OCI-LY1 (cell line): ENCODE measurements around the gene KLK1.

Source experiments
- H2AFZ ChIP-seq: fragments of 200-600 bp; sonication (generic), shearing (Covaris generic); 2 replicates; pipeline ENCODE4 v1.6.0; 2014; ENCODE audit warnings: antibody characterized with exemption, mild to moderate bottlenecking, low read length
- H3F3A ChIP-seq: fragments of 200-600 bp; sonication (generic), shearing (Covaris generic); 2 replicates; pipeline ENCODE4 v1.6.0; 2014; ENCODE audit warnings: mild to moderate bottlenecking, antibody characterized with exemption, low read length, moderate library complexity; ENCODE audit not compliant: insufficient read depth
- H3K27ac ChIP-seq: fragments of 200-600 bp; sonication (generic); 2 replicates; pipeline ENCODE4 v1.5.1; 2014; ENCODE audit warnings: low read length, mixed run types, mild to moderate bottlenecking, low read depth; ENCODE audit not compliant: poor library complexity, severe bottlenecking
- H3K27me3 ChIP-seq: fragments of 200-600 bp; sonication (generic); 2 replicates; pipeline ENCODE4 v1.6.0; 2014; ENCODE audit warnings: antibody characterized with exemption, mild to moderate bottlenecking, low read length, moderate library complexity; ENCODE audit not compliant: insufficient read depth
- H3K36me3 ChIP-seq: fragments of 200-600 bp; sonication (generic); 2 replicates; pipeline ENCODE4 v1.6.1; 2014; ENCODE audit warnings: mild to moderate bottlenecking, antibody characterized with exemption, low read length, moderate library complexity, mixed read lengths; ENCODE audit not compliant: insufficient read depth
- H3K4me1 ChIP-seq: fragments of 200-600 bp; sonication (generic); 2 replicates; pipeline ENCODE4 v1.5.1; 2014; ENCODE audit warnings: mild to moderate bottlenecking, low read length, moderate library complexity; ENCODE audit not compliant: insufficient read depth, severe bottlenecking
- H3K4me2 ChIP-seq: fragments of 200-600 bp; sonication (generic), shearing (Covaris generic); 2 replicates; pipeline ENCODE4 v1.6.1; 2014; ENCODE audit warnings: low read length
- H3K4me3 ChIP-seq: fragments of 200-600 bp; sonication (generic); 2 replicates; pipeline ENCODE4 v1.5.1; 2014; ENCODE audit warnings: low read length, low read depth, mild to moderate bottlenecking, mixed read lengths; ENCODE audit not compliant: poor library complexity, severe bottlenecking
- H3K79me2 ChIP-seq: fragments of 200-600 bp; shearing (Covaris generic); 2 replicates; pipeline ENCODE4 v1.6.1; 2016; ENCODE audit warnings: mixed run types, low read length, mixed read lengths; ENCODE audit not compliant: insufficient read depth
- H3K9ac ChIP-seq: fragments of 200-600 bp; sonication (generic), shearing (Covaris generic); 2 replicates; pipeline ENCODE4 v1.6.1; 2014; ENCODE audit warnings: mild to moderate bottlenecking, low read length, mixed read lengths
- H3K9me2 ChIP-seq: fragments of 200-600 bp; sonication (generic), shearing (Covaris generic); 2 replicates; pipeline ENCODE4 v1.6.1; 2014; ENCODE audit warnings: low read depth, mild to moderate bottlenecking, low read length, mixed read lengths
- H3K9me3 ChIP-seq: fragments of 200-600 bp; shearing (Covaris generic); 2 replicates; pipeline ENCODE4 v1.6.1; 2014; ENCODE audit warnings: low read length, mixed read lengths
- H4K20me1 ChIP-seq: fragments of 200-600 bp; sonication (generic), shearing (Covaris generic); 2 replicates; pipeline ENCODE4 v1.6.0; 2016; ENCODE audit warnings: mild to moderate bottlenecking, low read length; ENCODE audit not compliant: insufficient read depth
- EZH2 ChIP-seq: fragments of 200-600 bp; sonication (generic), shearing (Covaris generic); IDR thresholded peaks from 2 replicates; pipeline ENCODE4 v1.8.0; 2017; ENCODE audit warnings: borderline replicate concordance, mixed run types, mild to moderate bottlenecking, antibody characterized with exemption, low read length, moderate library complexity, mixed read lengths
- TF ChIP-seq, protein P1 (sequence below): fragments of 200-600 bp; sonication (generic), shearing (Covaris generic); IDR thresholded peaks from 2 replicates; pipeline ENCODE4 v1.5.1; 2017; ENCODE audit warnings: mild to moderate bottlenecking, antibody characterized with exemption, low read length, moderate library complexity, mixed read lengths

Gene KLK1

GRCh38 chr19:50829801-50830200 is 6.2 kb upstream of the KLK1 start:
- Histone ChIP-seq H3K9ac (no peak overlapping the region), H3K4me2 (no peak overlapping the region), H3K9me2 (no peaks in the 10 kb centered on the region), H4K20me1 (no peaks in the 10 kb centered on the region), H3K4me1 (no peaks in the 10 kb centered on the region), H3F3A (no peaks in the 10 kb centered on the region), H3K36me3 (no peaks in the 10 kb centered on the region), H3K79me2 (no peaks in the 10 kb centered on the region), H3K27ac (no peak overlapping the region), H2AFZ (no peak overlapping the region), H3K27me3 (peaks cover under 1% of the 10 kb centered on the region; the same call in 1 of the 2 replicates), H3K4me3 (no peak overlapping the region), H3K9me3 (no peaks in the 10 kb centered on the region)
- TF ChIP-seq, protein P1, sequence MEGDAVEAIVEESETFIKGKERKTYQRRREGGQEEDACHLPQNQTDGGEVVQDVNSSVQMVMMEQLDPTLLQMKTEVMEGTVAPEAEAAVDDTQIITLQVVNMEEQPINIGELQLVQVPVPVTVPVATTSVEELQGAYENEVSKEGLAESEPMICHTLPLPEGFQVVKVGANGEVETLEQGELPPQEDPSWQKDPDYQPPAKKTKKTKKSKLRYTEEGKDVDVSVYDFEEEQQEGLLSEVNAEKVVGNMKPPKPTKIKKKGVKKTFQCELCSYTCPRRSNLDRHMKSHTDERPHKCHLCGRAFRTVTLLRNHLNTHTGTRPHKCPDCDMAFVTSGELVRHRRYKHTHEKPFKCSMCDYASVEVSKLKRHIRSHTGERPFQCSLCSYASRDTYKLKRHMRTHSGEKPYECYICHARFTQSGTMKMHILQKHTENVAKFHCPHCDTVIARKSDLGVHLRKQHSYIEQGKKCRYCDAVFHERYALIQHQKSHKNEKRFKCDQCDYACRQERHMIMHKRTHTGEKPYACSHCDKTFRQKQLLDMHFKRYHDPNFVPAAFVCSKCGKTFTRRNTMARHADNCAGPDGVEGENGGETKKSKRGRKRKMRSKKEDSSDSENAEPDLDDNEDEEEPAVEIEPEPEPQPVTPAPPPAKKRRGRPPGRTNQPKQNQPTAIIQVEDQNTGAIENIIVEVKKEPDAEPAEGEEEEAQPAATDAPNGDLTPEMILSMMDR: no peak
- no peak for TF ChIP-seq EZH2

DNA sequence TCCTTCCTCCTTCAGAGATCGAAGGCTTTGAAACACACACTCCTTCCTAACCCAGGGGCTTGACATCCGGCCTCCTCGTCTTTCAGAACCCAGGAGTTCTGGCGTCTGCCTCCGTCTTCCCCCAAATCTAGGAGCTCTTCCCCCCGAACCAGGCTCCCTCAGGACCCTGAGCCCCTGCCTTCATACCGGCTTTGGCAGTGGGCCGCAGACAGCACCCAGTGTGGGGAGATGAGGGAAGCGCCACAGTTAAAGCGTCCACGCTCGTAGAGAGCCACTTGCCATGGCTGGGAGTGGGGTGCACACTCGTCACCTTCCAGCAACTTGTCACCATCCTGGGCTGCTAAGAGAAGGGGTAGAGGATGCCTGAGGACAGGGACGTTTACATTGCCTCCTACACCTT is 3.9 kb upstream of the KLK1 start:
- H3K4me2 ChIP-seq: no peak overlapping the region
- no peaks in the 10 kb centered on the region for H3K9me3 ChIP-seq
- H3K4me3 ChIP-seq: no peak overlapping the region
- no peak overlapping the region for H3K27ac ChIP-seq
- TF ChIP-seq EZH2: no peak
- TF ChIP-seq, protein P1: no peak
- H3K4me1 ChIP-seq: no peaks in the 10 kb centered on the region
- H3K36me3 ChIP-seq: no peaks in the 10 kb centered on the region
- H3K79me2 ChIP-seq: no peaks in the 10 kb centered on the region
- no peaks in the 10 kb centered on the region for H3K9me2 ChIP-seq
- H3F3A ChIP-seq: no peaks in the 10 kb centered on the region
- no peak overlapping the region for H2AFZ ChIP-seq
- no peaks in the 10 kb centered on the region for H3K27me3 ChIP-seq
- no peak overlapping the region for H3K9ac ChIP-seq
- H4K20me1 ChIP-seq: no peaks in the 10 kb centered on the region

- Histone ChIP-seq H3K79me2 (no peaks in the 10 kb centered on the region), H3K4me2 (no peak overlapping the region), H4K20me1 (no peaks in the 10 kb centered on the region), H3K27me3 (no peaks in the 10 kb centered on the region; the same call in 1 of the 2 replicates), H3F3A (no peaks in the 10 kb centered on the region), H3K4me1 (no peaks in the 10 kb centered on the region), H3K27ac (no peak overlapping the region), H3K36me3 (no peaks in the 10 kb centered on the region), H2AFZ (no peak overlapping the region), H3K9me3 (no peaks in the 10 kb centered on the region), H3K9me2 (no peaks in the 10 kb centered on the region), H3K9ac (no peak overlapping the region), H3K4me3 (no peak overlapping the region)
- TF ChIP-seq, protein P1: no peak
- TF ChIP-seq EZH2: no peak
These were observed 3.1 kb upstream of the KLK1 start for GRCh38 chr19:50826492-50827240.
